Stimulated activated CD4-positive, alpha-beta T cell treated with anti-CD3 and anti-CD28 coated beads, TNF-alpha, amount 100 ng/mL, for 24 hours (primary cell): ENCODE results near the gene ILDR1.

Experiments used
- DNase-seq, 3 experiments: peaks; one replicate each; pipeline ENCODE4 v3.0.0-alpha.2; 2020; ENCODE audit warnings: low read depth in 3 of 3

ILDR1 gene

DNA sequence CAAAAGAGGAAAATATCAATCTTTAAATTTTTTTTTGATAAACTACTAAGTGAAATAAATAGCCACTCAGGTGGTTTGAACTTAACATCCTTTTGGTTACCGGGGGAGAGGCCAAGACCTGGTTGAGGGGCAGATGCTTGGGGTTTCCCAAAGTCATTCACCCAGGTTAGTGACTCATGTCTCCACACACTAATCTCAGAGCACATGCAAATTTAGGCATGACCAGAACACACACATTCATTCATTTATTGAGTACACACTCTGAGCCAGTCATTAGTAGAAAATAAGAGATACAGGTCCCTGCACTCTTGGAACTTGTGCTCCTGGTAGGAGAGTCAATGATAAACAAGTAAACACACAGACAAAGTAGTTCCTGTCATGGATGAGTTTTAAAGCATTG lies 7.3 kb downstream of the ILDR1 start:
- DNase-seq = no peak

DNA sequence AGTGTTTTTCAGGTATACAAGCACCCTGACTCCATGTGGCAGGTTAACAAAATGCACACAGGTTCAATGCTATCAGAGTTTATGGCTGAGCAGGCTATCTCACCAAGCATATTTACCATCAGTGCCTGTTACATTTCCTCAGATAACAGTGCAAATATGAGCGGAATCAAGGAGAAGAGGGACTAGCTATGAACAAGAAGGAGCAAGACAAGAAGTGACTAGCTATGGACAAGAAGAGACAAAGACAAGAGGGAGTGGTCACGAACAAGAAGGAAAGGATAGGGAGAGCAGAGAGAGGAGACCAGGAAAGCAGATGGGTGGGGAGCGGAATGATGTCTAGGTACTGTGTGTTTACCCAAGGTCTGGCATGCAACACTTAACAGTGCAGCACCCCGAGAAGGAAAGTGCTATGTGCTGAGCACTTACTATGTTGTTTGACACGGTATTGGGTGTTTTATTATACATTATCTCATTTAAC lies 8.6 kb downstream of the ILDR1 start:
- DNase-seq = no peak

DNA sequence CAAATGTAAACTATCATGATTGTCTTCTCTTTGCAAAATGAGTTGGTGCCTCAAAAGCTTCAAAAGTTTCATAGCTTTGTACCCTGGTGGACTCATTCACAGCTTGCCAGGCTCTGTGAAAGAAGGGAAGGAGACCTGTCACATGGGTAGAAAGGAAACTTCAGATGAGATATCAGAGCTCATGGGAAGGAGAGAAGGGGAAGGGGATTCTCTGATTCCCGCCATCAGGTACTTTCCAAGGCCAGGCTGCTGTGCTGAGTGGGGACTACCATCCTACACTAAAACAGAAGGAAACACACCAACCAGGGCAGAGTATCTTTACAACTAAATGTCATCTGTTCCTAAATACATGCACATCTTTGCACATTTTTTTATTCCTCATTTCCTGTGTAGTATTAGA lies 9.2 kb downstream of the ILDR1 start:
- DNase-seq = no peak

DNA sequence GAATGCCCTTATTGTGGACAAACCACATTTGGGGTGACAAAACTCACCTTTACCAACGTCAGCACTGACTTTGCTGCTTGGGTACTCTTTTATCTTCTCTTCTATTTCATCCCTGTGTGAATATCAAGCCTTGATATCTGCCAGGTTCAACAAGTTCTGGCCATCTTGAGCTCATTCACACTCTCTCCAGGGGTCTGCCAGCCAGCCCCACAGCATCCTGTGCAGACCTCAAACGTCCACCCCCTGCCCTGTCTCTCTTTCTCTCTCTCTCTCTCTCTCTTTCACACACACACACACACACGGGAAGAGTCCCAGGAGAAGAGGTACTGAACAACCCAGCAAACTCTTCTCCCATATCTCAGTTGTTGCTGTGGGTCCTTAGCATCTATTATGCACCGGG lies 10.7 kb downstream of the ILDR1 start:
- DNase-seq = no peak

DNA sequence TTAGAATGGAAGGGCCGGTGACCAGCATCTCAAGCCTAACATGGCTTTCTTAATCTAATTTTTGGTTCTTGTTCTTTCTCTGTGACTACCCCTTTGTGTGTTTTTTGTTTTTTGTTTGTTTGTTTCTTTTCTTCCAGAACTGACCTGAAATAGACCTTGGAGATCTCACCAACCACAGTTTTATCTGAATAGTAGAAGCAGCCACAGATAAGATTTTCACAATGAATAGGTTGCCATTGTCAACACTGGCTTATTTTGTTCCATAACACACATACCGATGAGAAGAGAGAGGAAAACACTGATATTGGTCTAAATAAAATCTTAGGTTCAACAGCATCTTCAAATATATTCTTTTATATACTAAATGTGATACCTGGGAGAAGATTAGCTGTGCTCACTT lies 11.5 kb downstream of the ILDR1 start:
- no peak for DNase-seq

DNA sequence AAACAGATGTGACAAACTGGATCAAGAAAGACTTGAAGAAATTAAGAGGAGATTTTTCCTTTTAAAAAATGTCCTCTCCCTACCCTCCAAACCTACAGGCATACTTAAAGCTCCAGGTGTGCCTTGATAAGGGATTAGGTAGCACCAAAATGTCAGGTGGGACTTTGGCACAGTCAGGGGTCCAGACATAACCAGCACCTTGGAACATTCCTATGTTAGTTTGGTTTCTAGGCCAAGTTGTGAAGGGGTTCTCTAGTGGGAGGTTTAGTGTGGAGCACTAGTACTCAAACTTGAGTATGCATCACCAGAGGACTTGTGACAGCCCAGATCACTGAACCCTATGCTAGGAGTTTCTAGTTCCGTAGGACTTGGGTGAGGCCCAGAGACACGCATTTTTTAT lies 13.9 kb downstream of the ILDR1 start:
- no peak for DNase-seq

DNA sequence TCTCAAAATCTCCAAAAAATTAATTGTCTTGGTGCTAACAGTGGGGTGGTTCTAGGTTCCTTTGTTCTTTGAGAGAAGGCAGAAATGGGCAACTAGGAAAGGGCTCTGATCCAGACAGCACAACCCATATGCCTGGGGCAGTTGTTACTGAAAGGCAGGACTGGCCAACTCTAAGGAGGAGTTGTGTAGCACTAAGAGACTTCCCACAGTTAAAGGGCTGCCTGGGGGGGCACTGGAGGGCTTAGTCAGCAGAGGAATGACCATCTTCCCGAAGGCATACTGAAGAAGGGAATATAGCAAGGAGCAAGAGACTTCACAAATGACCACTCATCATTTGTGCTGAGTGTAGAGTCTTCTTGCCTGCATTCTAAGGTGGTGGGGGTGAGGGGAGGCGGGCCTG lies 15.8 kb downstream of the ILDR1 start:
- no peak for DNase-seq

DNA sequence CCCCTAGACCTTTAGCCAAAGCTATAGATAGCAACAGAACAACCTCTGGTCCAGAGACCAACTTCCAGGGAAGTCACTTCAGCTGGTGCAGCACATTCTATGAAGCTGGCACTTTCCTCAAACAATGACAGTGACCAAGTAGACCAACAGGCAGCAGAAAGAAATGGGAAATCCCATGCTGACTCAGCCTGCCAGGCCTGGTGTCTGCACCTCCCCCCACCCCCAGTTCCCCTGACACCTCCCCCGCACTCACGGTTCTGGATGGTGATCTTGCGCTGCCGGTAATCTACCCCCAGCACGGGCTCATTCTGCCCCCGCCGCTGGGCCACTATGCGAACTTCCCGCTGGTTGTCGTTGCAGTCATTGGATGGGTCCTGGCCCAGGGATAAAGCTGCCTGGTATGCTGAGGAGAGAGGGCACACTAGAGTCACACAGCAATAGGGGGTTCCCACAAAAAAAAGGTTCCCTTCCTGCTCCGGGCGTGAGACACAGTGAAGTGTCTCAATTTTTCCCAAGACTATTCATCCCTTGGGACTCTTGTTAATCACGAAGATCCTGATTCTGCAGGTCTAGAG lies 17.0 kb downstream of the ILDR1 start:
- no peak for DNase-seq

DNA sequence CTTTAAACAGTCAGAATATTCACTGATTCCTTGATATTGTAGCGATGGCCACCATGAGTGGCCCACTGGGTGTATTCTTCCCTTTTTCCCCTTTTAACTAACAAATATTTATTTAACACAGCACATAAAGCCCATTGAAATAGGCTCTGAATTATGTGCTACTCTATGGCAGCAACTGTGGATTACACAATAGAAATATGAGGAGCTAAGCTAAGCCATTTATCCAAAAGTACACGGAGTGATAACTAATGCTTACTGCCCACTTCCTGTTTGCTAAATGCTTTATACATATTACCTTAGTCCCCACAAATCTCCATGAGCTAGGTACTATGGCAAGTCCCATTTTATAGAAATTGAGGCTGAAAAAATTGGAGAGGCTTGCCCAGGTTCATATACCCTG lies 17.9 kb downstream of the ILDR1 start:
- DNase-seq = no peak

DNA sequence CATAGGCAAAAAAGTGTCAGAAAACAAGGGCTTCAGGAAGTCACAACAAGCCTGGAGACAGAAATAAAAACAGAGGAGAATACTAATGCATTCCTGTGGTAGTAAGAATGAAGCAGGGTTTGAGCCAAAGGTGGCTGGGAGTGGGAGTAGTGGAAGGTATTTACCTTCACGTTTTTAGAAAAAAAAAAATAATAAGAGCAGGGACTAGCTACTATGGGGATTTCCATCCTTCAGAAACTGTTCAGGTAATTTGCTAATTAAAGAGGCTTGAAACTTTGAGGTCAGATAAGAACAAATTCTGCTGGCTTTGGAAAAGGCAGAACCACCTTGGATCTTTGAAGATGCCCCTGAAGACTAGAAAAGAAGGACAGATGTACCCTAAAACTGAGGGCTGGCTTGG lies 18.4 kb downstream of the ILDR1 start:
- no peak for DNase-seq

DNA sequence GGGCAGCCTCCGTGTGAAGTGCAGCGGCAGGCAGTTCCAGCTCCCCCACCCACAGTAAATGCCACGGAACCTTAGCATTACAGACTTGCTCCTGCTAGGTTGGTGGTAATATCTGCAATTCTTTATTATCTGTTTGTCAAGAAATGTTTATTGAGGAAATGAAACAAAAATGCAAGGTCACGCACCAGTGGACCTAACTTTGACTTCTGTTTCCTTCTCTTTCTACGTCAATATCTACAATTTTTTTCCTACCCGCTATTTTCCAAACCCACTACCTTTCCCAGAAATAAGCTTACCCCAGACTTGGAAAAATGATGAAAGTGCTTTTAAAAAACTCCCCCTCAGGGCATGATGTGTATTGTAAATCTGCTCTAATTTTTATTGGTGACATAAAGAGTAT lies 18.9 kb downstream of the ILDR1 start:
- no peak for DNase-seq

DNA sequence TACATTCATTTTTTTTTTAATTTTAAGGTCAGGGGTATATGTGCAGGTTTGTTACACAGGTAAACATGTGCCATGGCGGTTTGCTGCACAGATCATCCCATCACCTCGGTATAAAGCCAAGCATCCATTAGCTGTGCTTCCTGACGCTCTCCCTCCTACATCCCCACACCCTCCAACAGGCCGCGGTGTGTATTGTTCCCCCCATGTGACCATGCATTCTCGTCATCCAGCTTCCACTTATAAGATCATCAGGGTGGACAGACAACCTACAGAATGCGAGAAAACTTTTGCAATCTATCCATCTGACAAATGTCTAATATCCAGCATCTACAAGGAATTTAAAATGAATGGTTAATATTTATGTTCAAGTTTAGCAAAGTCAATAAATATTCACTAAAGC lies 19.4 kb downstream of the ILDR1 start:
- no peak for DNase-seq

DNA sequence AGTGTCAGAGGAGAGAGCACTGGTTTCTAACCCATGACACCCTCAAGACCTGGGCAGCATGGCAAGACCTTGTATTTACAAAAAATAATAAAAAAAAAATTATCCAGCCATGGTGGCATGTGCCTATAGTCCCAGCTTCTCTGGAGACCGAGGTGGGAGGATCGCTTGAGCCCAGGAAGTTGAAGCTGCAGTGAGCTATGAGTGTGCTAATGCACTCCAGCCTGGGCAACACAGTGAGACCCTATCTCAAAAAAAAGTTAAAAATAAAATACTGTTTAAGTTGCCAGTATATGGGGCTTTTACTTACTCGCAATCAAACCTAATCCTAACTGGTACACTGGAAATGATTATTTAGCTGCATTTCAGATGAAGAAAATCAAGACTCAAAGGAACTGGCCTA lies 20.2 kb downstream of the ILDR1 start:
- DNase-seq = no peak

DNA sequence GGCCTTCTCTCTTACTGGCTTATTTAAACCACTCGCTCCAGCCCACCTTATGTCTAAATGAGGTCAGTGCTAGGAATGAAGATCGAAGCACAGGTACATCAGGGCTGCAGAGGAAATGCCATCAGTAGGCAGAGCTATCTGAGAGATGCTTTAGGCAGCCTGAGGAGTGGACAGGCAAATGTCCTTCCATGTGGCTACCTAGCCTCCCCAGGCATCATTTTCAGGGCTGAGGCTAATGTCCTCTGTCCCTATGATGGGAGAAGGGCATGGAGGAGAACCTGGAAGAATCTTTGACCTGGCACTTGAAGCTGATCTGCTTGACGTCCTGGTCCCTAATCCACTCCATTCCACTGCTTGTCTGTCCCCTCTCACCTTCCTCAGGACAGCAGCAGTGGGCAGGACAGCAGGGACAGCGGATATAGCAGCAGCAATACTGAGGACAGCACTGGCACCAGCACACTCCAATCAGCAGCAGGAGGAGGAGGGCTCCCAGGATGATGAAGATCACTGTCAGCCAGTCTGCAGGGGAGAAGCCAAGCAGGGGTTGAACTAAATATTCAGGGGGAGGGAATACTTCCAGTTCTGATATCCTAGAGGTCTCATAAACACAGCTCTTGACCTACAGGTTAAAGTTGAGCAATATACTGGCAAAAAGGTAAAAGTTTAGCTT lies 21.0 kb downstream of the ILDR1 start:
- no peak for DNase-seq

DNA sequence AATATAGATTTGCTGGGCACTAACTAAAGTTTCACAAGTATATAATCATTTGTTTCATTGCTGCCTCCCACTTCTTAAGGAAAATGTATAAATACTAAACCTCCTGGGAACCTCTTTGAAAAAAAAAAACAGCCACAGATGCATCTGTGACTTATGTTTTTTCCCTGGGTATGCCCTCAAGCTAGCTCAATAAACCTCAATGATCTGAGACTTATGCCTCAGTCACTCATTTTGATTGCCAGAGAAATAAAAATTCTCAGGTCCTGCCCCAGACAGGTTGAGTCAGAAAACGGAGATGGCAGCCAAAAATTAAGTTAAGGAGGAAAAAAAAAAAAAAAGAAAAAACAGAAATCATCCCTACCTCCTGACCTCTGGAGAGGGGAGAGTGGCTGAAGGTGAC lies 22.1 kb downstream of the ILDR1 start:
- no peak for DNase-seq

DNA sequence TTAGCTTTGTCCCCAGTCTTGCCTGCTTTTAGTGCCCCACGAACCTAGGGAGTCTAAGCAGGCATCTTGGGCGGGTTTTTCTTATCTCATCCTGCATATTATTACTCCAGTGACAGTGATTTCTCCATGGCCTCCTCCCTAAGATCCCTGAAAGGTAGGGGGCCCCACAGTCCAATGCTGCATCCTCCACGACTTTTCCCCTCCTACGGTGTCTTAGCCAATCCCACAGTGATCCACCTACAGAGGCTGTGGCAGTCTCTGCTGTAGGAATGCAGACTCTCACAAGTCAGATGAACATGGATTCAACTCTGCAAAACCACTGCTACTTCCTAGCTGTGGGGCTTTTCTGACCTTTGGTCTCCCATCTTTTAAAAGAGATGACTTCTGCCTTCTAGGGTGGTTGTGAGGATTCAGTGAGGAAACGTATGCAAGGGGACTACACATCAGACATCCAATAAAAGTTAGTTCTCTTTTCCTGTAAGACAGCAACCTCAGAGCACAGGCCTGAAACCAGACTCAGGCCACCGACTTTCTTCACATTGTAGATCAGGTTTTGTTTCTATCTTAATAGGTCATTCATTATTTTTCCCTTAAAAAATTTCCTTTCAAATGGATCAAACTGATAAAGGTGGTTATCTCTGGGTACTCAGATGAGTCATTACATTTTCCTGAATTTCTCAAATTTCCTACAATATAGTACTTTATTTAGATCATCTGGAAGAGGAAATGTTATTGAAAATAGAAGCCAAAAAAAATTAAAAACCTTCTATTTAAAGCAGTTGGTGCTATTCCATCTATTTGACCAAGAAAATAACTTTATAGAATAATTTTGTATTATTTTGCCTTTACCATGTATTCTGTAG lies 23.2 kb downstream of the ILDR1 start:
- DNase-seq = no peak

DNA sequence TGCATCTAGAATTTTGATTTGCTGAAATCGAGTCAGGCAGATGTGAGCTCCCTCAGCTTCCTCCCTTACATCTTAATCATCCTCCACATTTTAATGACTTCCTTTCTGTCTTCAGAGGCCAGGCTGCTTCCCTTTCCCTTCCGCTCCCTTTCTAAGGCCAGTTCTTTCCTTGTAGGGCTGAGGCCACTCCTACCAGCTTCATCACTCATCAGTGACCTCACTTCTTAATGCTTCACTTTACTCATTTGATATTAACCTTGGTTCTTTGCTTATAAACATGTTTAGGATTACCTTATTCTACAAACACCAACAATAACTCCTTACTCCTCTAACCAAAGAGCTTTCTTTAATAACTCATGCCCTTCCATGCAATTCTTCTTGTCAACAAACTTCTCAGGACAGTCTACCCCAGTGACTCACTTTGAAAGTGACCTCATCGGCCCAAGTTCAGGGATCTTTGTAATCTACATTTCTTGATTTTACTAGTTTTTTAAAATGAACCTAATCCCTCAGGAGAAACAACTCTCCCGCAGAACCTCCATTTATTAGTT lies 23.9 kb downstream of the ILDR1 start:
- no peak for DNase-seq

DNA sequence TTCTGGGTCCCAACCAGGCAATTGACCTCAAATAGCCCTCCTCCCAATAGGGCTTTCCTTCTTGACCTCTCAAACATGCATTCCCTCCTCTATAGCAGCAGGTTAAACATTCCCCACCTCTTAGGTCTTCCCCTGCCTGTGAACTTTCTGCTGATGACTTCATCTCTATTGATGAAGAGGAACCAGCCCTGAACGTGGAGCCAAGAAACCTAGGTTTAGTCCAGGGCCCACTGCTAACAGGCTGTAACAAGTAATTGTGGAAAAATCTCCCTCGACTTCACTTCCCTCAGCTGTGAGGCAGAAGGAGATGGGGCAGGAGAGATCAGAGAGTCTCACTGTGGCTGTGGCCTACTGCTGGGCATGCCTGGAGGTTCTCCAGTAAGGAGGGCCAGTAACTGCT lies 24.7 kb downstream of the ILDR1 start:
- no peak for DNase-seq

DNA sequence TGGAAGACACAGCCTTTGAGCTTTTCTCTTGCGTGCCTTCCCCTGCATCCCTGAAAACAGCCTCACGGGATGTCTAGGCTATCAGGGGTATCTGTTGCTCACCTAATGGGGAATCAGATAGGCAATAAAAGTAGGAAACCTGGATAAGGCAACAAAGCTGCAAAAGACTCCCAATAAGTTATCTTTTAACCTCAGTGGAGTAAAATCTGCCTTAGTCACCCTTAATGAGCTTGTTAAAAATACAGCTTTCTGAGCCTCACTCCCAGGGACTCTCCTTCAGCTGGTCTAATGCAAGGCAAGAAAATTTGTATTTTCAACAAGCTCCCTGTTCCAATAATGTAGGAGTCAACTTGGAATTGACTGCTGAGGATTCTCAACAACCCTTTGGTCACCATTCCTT lies 25.6 kb downstream of the ILDR1 start:
- DNase-seq = no peak

DNA sequence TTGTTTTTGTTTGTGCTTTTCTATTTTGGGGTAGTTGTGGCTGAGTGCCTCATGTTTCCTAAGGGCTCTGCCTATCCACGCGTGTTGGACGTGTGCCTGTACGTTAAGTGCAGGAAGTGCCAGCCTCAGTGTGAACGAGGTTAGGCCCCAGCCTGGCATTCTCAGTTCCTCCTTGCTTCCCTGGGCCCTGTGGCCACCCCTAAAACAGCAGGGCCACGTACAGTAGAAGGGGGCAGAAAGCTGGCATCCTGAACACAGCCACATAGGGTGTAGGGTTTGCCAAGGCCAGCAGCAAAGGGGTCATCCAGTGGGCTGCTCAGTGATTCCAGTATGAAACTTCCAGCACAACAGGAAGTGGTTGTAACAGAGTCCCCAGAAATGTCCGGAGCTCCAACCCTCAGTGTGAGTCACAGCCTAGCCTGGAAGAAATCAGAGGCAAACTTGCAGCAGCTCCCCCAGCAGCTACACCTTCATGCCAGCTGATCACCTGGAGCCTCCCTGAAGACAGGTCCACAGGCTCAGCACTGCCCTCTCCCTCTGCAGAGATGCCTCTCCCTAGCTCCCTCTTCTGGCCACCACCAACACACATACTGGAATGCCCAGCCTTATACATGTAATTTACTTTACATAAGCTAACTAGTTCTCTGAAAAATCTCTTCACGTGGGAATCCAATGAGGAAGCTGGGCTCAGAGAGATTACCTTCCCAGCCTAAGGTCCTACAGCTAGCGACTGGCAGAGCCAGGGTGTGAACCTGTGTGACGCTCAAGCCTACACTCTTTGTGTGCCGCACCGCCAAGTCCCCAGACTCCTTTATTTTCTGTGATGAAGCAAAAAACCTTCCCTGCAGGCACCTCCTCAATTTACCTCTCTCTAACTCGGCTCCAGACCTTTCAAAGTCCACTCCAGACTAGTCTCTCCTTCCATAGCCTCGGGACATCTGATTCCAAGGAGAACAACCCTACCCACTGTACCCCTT lies 26.6 kb downstream of the ILDR1 start:
- no peak for DNase-seq

DNA sequence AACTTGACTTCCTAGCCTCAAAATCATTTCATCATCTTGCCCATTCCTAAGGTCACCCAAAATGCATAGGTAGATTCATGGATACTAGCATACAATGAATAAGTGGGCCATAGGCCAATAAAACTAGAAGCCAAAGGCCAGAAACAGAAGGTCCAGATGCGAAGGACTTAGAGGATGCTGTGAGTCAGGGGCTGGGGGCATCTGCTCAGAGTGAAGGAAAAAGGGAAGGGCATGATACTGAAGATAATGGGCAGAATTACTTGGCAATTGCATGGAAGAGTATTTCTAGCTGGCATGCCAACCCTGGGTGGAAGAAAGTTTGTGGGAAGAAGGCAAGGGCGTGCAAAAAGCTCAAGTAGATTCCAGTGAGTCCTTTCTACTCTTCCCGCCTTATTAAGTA lies 27.5 kb downstream of the ILDR1 start:
- DNase-seq = no peak
